ENCODE results near the gene PSMD8. TPM values are rescaled to one million over a fixed set of nuclear protein-coding genes. Genes with fewer than 3 reads are reported as not detected.
"Not testable (repeated sequence)": the region's sequence is repeated elsewhere in the genome, so short reads cannot be mapped to it uniquely, and the experiment has no call there.

The PSMD8 gene
- total RNA-seq, 4 donors from 2014 or later = 28.1 to 171 (median 78.5) TPM

- no peak for DNase-seq
- Histone ChIP-seq H3K9me3 (no peaks in the 10 kb centered on the region), H3K36me3 (peaks cover 0 to 11% (median 4%) of the 10 kb centered on the region in 4 donors), H3K4me3 (no peak overlapping the region), H3K4me1 (peaks cover 0 to 3% (median 0%) of the 10 kb centered on the region in 4 donors), H3K27me3 (peaks cover 2% of the 10 kb centered on the region), H3K27ac (no peak overlapping the region)
- intact Hi-C loops (cut with DNase I; ENCODE audit: low total_unique reads) = loop anchor here (10.0 kb wide), 1 partner anchor 225 kb away; no protein-coding TSS in a partner anchor
- in situ Hi-C loops (cut with MboI; ENCODE audit: low pct_ligation_motif_present in 1 of 4, low pct_unique_long_range_greater_than_20kb in 1 of 4, low sequenced_read_pairs in 3 of 4) = loop anchor here (10.0 to 25.0 kb wide), 5 partner anchors 115 to 553 kb away; partner anchors contain the start of genes MRPS12 (in 2 of the 4), SARS2 (in 2 of the 4), EIF3K (in 1 of the 4) and MAP4K1 (in 1 of the 4)
- TF ChIP-seq POLR2A (IDR thresholded peaks at IDR 0.05) = no peak
- TF ChIP-seq EP300 (IDR thresholded peaks at IDR 0.05; ENCODE audit: low read depth) = no peak
- TF ChIP-seq POLR2AphosphoS5 (IDR thresholded peaks at IDR 0.05) = no peak
- TF ChIP-seq CTCF (IDR thresholded peaks at IDR 0.05) = no peak
- 52 to 56% methylated on average over 7 of the region's 7 CpGs for WGBS, 2 donors (ENCODE audit: low coverage in 1 of 2)
Observed at GRCh38 chr19:38409631-38410133, 35.3 kb downstream of the PSMD8 start.

- H3K4me1 ChIP-seq; H3K27ac ChIP-seq; H3K27me3 ChIP-seq; intact Hi-C loops (cut with DNase I; ENCODE audit: low total_unique reads); H3K4me3 ChIP-seq; H3K9me3 ChIP-seq; DNase-seq: not testable (repeated sequence)
- peaks cover 0 to 11% (median 4%) of the 10 kb centered on the region in 4 donors for H3K36me3 ChIP-seq
- in situ Hi-C loops (cut with MboI; ENCODE audit: low pct_ligation_motif_present in 1 of 4, low pct_unique_long_range_greater_than_20kb in 1 of 4, low sequenced_read_pairs in 3 of 4) = loop anchor here (10.0 to 25.0 kb wide), 4 partner anchors 114 to 552 kb away; partner anchors contain the start of genes MRPS12 (in 2 of the 4), SARS2 (in 2 of the 4), EIF3K (in 1 of the 4) and MAP4K1 (in 1 of the 4)
- WGBS, 2 donors (ENCODE audit: low coverage in 1 of 2) = 60 to 71% methylated on average over 3 to 6 of the region's 6 CpGs
Observed at GRCh38 chr19:38410407-38410806, 36.0 kb downstream of the PSMD8 start.

- 88% methylated on average over 13 of the region's 13 CpGs; no CpG with 5 or more reads in 1 of the 2 donors for WGBS, 2 donors (ENCODE audit: low coverage in 1 of 2)
- peaks cover 0 to 10% (median 4%) of the 10 kb centered on the region in 4 donors for H3K36me3 ChIP-seq
- H3K27ac ChIP-seq = no peak overlapping the region
- TF ChIP-seq POLR2A (IDR thresholded peaks at IDR 0.05) (no peak), EP300 (IDR thresholded peaks at IDR 0.05; ENCODE audit: low read depth) (no peak), CTCF (IDR thresholded peaks at IDR 0.05) (no peak), POLR2AphosphoS5 (IDR thresholded peaks at IDR 0.05) (no peak)
- intact Hi-C loops (cut with DNase I; ENCODE audit: low total_unique reads) (no loop called here), in situ Hi-C loops (cut with MboI; ENCODE audit: low pct_ligation_motif_present in 1 of 4, low pct_unique_long_range_greater_than_20kb in 1 of 4, low sequenced_read_pairs in 3 of 4) (loop anchor here (10.0 to 25.0 kb wide), 4 partner anchors 114 to 551 kb away; partner anchors contain the start of genes MRPS12 (in 2 of the 4), SARS2 (in 2 of the 4), EIF3K (in 1 of the 4) and MAP4K1 (in 1 of the 4))
- no peak overlapping the region for H3K4me3 ChIP-seq
- no peak for DNase-seq
- peaks cover 3% of the 10 kb centered on the region for H3K27me3 ChIP-seq
- no peaks in the 10 kb centered on the region for H3K9me3 ChIP-seq
- H3K4me1 ChIP-seq = no peaks in the 10 kb centered on the region
Observed at GRCh38 chr19:38411041-38411712, 36.8 kb downstream of the PSMD8 start.

- H3K9me3 ChIP-seq; H3K4me1 ChIP-seq; H3K4me3 ChIP-seq; H3K27ac ChIP-seq; intact Hi-C loops (cut with DNase I; ENCODE audit: low total_unique reads); DNase-seq; H3K27me3 ChIP-seq; H3K36me3 ChIP-seq: not testable (repeated sequence)
- 20 to 83% methylated on average over 1 to 5 of the region's 5 CpGs for WGBS, 2 donors (ENCODE audit: low coverage in 1 of 2)
- in situ Hi-C loops (cut with MboI; ENCODE audit: low pct_ligation_motif_present in 1 of 4, low pct_unique_long_range_greater_than_20kb in 1 of 4, low sequenced_read_pairs in 3 of 4) = loop anchor here (10.0 to 25.0 kb wide), 4 partner anchors 113 to 550 kb away; partner anchors contain the start of genes MRPS12 (in 2 of the 4), SARS2 (in 2 of the 4), EIF3K (in 1 of the 4) and MAP4K1 (in 1 of the 4)
Observed at GRCh38 chr19:38411898-38412297, 37.5 kb downstream of the PSMD8 start.

- Histone ChIP-seq H3K9me3 (no peaks in the 10 kb centered on the region), H3K4me1 (peaks cover 0 to under 1% (median 0%) of the 10 kb centered on the region in 4 donors), H3K4me3 (no peak overlapping the region), H3K36me3 (no peaks in the 10 kb centered on the region), H3K27ac (no peak overlapping the region), H3K27me3 (peaks cover 3% of the 10 kb centered on the region)
- no peak for TF ChIP-seq CTCF (IDR thresholded peaks at IDR 0.05)
- no peak for TF ChIP-seq EP300 (IDR thresholded peaks at IDR 0.05; ENCODE audit: low read depth)
- TF ChIP-seq POLR2A (IDR thresholded peaks at IDR 0.05) = no peak
- TF ChIP-seq POLR2AphosphoS5 (IDR thresholded peaks at IDR 0.05) = no peak
- no peak for DNase-seq
- in situ Hi-C loops (cut with MboI; ENCODE audit: low pct_ligation_motif_present in 1 of 4, low pct_unique_long_range_greater_than_20kb in 1 of 4, low sequenced_read_pairs in 3 of 4) (loop anchor here (10.0 to 25.0 kb wide), 4 partner anchors 112 to 550 kb away; partner anchors contain the start of genes MRPS12 (in 2 of the 4), SARS2 (in 2 of the 4), EIF3K (in 1 of the 4) and MAP4K1 (in 1 of the 4)), intact Hi-C loops (cut with DNase I; ENCODE audit: low total_unique reads) (no loop called here)
- WGBS, 2 donors (ENCODE audit: low coverage in 1 of 2) = 80 to 95% methylated on average over 2 to 8 of the region's 8 CpGs
Observed at GRCh38 chr19:38412491-38412890, 38.1 kb downstream of the PSMD8 start.

All from transverse colon (tissue), 4 donors.